ENCODE data around the gene SIGMAR1.
"Not testable (repeated sequence)": the region's sequence is repeated elsewhere in the genome, so short reads cannot be mapped to it uniquely, and the experiment has no call there.

Gene SIGMAR1

GRCh38 chr9:34654323-34655051 lies 16.9 kb upstream of the SIGMAR1 start:
- DNase-seq, result no peak

- DNase-seq, result no peak
These were observed 15.8 kb upstream of the SIGMAR1 start for GRCh38 chr9:34653151-34654072.

DNA sequence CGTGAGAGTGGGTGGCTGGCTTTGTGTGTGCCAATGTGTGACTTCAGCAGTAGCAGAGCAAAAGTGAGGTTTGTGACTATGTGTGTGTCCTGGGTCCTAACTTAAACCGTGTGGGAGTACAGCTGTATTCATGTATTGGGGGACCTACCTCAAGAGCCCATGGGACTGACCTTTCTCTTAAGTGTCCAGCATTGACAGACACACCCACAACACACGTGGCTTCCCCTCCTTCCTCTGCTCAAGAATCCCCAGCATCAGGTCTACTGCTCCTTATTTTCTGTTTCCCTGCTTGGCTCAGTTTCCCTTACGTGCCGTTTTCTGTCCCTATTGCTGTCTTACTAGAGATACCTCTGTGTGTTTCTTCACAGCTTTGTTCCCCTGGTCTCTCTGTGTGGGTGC lies 15.0 kb upstream of the SIGMAR1 start:
- no peak for DNase-seq

- peak; percentile 31 for DNase-seq
These were observed 14.5 kb upstream of the SIGMAR1 start, which contains the start of gene IL11RA for GRCh38 chr9:34651876-34652601. Gene IL11RA (plus strand): TSS chr9:34652185. CDS start chr9:34655218, 3,033 bp downstream.

DNA sequence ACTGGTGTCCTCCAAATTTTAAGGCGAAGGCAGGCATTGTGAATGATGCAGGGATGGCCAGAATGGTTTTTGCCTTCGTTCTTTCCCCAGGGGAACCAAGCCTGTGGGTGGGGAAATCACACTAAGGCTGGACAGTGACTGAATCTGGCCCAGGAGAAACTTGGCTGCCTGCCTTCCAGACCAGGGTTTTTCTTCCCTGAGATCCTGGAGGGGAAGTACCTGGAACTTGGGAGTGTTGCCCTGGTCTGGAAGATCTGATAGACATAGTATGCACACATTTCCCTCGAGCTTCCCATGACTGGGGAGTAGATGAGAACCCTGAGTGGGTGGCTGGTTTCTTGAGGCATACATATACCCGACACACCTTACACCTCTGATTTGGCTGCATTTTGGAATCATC lies 13.7 kb upstream of the SIGMAR1 start:
- no peak for DNase-seq

- no peak for DNase-seq
These were observed 13.2 kb upstream of the SIGMAR1 start for GRCh38 chr9:34650816-34651215.

- DNase-seq, result no peak
These were observed 11.1 kb upstream of the SIGMAR1 start for GRCh38 chr9:34648673-34649072.

DNA sequence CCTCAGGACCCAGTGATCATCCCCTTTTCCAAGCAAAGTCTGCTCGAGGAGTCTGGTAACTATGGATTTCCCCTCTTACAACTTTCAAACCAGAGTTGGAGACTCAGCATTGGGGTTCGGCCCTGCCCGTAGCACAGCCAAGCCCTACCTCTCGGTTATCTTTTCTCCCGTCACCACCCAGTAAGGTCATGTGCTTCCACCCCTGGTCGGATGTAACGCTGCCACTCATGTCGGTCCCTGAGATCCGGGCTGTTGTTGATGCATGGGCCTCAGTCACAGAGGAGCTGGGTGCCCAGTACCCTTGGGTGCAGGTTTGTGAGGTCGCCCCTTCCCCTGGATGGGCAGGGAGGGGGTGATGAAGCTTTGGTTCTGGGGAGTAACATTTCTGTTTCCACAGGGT lies 10.1 kb upstream of the SIGMAR1 start:
- no peak for DNase-seq

DNA sequence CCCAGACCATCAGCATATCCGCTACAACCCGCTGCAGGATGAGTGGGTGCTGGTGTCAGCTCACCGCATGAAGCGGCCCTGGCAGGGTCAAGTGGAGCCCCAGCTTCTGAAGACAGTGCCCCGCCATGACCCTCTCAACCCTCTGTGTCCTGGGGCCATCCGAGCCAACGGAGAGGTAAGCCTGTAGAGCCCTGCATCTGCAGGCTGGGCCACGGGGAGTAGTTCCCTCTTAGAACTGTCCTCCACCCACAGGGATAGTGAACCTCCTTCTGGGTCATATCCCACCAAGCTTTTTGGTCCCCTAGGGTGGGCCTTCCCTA lies 9.5 kb upstream of the SIGMAR1 start:
- no peak for DNase-seq

- DNase-seq, result peak; percentile 70
These were observed 8.9 kb upstream of the SIGMAR1 start, which contains the start of gene GALT for GRCh38 chr9:34646211-34647083. Gene GALT (plus strand): TSS chr9:34646675. CDS start chr9:34646705, 30 bp downstream.

GRCh38 chr9:34644766-34645314 lies 7.3 kb upstream of the SIGMAR1 start:
- no peak for DNase-seq

DNA sequence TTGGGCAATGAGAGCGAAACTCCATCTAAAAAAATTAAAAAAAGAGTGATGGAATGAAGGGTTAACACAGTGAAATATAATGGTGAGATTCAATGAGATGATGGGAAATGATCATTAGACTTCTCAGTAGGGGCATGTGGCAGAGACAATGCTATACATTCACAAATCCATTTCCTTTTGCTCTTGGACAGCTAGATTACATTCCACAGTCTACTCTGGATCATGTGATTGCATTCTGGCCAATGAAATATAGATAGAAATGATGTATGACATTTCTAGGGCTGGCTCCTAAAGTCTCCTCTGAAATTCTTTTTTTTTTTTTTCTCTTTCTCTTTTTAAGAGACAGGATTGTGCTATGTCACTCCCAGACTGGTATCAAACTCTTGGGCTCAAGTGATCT lies 5.1 kb upstream of the SIGMAR1 start:
- no peak for DNase-seq

- not testable (repeated sequence) for DNase-seq
These were observed 1.7 kb upstream of the SIGMAR1 start for GRCh38 chr9:34639322-34639721.

DNA sequence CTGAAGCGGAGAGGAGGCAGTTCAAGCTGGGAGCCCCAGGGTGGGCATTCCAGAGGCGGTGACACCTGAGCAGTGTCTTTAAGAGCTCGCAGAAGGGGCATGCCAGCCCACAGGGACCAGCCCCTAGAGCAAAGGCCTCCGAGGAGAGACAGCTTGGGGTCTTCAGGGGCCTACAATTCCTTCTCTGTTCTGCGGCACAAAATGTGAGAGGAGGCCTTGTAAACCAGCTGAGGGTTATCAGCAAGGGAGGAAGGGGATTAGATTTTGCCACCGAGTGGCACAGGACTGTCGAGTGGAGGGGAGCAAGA lies 505 bp upstream of the SIGMAR1 start:
- no peak for DNase-seq

- no peak for DNase-seq
These were observed 714 bp downstream of the SIGMAR1 start for GRCh38 chr9:34636791-34637355.

- no peak for DNase-seq
These were observed 2.0 kb downstream of the SIGMAR1 start for GRCh38 chr9:34635556-34635955.

DNA sequence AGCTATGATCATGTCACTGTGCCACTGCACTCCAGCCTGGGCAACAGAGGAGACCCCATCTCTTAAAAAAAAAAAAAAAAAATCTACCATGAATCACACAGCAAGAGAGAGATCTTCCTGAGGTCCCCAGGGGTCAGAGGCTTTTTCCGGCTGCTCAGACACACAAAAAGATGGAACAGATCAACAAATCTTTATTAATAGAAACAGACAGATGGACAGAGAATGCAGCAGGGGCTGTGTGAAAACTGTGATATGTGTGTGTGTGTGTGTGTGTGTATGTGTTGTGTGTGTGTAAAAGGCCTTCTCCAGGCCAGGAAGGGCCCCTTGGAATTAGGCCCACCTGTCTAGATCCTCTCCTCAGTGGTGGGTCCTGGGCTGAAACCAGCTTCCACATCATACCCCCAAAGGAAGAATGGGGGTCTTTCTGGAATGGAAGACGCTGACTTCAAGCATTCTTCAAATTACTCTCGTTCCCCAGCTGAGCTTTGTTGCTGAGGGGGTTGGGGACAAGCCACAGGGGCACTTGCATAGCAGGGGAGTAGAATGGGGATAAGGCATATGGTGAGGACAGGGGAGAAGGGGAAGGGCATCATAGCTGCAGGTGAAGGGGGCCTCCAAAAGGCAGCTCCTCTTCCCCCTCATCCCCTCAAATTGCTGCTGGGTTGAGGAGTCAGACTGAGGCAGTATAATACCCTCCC lies 2.9 kb downstream of the SIGMAR1 start:
- DNase-seq, result no peak

DNA sequence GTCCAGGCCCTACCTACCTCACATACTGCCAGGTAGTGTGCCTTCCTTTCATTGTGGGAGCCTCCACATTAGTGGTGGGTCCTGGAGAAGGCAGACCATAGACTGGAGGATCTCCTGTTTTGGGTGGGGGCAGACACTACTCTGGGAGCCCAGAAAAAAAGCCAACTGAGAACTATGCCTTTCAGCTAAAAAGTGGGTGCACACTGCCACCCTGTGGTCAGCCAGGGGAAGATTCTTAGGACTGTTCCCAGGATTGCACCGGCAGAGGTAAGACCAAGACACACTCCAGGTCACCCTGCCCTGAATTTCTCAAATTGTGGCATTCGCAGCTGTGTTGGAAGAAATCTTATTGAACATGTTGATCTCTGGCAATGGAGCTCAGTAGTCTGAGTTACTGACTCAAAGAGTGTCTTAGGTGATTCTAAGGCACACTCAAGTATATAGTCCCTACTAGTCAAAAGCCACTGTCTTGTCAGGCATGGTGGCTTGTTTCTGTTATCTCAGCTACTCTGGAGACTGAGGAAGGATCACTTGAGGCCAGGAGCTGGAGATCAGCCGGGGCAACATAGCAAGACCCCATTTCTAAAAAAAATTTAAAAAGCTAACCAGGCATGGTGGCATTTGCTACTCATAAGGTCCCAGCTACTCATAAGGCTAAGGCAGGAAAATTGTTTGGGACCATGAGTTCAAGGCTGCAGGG lies 3.6 kb downstream of the SIGMAR1 start:
- peak; percentile 39 for DNase-seq

- DNase-seq, result no peak
These were observed 4.4 kb downstream of the SIGMAR1 start for GRCh38 chr9:34633166-34633565.

GRCh38 chr9:34630402-34631154 lies 7.0 kb downstream of the SIGMAR1 start:
- no peak for DNase-seq
